GM21367 (cell line): Measurements from ENCODE around the gene TARBP2.
A peak's percentile ranks its signal among the peaks of the same experiment; 100 is the strongest.

ENCODE experiments used
- ATAC-seq: cut with Tn5 transposase; IDR thresholded peaks from one replicate; pipeline ENCODE4 v1.9.1; 2021; ENCODE audit not compliant: unreplicated experiment

The TARBP2 gene, protein sequence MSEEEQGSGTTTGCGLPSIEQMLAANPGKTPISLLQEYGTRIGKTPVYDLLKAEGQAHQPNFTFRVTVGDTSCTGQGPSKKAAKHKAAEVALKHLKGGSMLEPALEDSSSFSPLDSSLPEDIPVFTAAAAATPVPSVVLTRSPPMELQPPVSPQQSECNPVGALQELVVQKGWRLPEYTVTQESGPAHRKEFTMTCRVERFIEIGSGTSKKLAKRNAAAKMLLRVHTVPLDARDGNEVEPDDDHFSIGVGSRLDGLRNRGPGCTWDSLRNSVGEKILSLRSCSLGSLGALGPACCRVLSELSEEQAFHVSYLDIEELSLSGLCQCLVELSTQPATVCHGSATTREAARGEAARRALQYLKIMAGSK

DNA sequence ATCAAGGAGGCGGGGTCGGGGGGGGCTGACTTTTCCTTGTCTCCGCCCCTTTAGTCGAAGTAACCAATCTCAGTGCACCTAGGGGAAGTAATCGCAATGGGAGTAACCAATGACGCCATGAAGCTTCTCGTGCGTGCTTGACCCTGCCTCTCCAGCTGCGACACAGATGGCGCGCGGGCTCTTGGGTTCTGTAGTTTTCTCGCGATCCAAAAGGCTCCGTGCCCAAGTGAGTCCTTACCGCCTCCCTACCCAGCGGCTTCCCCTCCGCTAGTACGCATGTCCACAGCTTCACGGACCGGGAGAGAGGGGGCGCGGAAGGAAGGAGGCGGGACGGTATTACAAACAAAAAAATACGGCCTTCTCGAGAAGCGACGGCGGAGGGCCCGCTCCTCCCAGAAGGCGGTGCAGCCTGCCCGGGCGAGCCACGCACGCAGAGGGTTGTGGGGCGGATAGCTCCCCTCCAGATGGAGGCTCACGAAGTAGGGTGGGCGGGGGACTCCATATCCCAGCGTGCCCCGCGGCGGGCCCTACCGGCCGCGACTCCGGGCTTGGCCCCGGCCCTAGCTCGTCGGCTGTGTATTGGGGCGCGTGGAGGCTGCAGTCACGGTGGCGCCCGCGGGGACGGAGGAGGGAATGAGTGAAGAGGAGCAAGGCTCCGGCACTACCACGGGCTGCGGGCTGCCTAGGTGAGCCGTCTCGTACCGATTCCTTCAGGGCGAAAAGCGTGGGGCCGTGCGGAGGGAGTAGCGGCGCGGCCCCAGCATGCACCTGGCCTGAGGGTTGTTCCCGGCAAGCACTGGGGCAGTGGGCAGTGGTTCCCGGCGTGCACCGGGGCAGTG lies at the start of gene TARBP2:
TARBP2 (plus strand) TSS at position 508 of the 839 bp plus-strand sequence; CDS start at position 634, 126 bp downstream.
- ATAC-seq: peak; percentile 62

DNA sequence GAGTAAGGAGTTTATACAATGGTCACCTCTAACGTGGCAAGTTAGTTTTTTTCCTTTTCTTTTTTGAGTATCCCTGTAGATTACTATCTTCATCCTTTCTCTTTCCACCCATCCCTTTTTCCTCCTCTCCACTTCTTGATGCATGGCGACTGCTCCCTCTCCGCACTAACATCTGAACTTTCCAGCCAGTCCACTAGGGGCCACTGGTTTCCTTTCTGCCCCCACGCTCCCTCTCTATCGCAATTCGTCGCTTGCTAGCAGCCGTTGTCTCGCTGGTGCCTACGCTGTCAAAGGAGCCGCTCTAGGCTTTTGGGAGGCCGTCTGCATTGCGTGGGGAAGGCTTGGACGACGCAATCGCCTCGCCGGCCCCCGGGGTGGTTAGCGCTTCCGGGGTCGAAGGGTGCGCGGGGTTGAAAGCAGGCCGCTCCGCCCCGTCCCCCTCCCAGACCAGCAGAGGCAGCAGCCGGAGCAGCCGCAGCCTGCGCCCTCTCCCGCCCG lies 49.4 kb upstream of the TARBP2 start, which contains the start of gene PCBP2:
PCBP2 (plus strand) TSS at position 442 of the 498 bp plus-strand sequence. CDS start 2,699 bp downstream, outside the sequence.
- ATAC-seq: peak; percentile 93

DNA sequence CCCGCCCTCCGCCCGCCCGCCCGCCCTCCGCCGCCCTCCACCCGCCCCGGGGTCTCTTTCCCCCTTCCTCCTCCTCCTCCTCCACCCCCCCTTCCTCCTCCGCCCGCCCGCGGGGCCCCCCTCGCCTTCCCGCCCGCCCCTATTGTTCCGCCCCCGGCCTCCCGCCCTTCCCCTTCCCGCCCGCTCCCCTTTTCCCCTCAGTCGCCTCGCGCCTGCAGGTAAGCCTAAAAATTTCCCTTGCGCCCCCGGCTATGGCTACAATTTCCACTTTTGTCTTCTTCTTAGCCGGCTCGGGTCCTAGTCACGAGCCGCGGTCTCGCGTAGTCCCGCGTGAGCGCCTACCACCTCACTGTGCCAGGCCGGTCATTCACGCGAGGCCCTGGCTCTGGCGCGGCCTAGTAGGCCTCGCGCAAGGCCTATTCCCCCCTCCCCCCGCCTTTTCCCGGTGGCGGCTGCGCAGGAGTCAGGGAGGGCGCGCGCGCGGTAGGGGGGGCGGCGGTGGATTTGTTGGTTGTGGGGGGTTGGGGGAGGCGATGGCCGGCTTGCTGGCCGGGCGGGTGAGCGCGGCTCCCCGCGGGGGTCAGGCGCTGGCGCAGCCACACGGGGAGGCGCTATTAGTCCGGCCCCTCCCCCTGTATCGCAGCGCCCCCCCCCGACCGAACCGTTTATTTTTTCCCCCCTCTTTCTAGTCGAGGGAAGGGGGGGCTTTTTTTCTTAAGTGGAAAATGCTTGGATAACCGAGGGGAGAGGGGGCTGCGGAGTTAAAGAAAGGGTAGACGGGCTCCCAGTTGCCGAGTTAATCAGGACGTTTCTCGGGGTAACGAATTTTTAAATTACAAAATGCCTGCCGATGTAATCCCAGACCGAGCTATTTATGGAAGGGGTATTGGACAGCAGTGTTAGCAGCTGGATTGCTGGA lies 48.7 kb upstream of the TARBP2 start:
- no peak for ATAC-seq

DNA sequence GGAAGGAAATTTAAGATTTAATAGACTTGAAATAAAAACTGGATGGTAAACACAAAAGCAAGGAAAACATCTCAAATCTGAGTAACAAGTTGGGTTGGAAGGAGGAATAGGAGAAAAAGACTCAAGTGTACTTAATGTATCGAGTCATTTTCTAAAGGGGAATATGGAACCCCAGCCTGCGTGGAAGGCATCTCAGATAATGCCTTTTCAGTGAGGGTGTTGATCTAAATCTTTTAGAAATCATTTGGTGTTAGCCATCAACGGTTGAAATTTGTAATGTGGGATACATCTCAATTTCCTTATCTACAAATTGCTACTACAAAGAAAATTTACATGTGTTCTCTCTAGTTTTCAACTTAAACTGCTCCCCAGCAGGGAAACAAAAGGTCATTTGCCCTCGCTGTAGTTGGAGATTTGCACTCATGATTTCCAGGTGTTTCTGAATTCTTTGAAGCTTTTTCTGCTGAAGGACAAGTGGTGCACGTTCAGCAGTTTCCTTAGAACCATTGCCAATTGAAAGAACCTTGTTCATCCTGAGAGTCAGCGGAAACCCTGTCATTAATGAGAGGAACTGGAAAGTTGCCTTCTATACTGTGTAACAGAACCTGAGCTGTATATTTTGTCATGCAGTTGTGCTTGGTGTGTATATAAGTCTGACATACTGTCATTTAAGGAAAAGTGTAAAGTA lies 47.0 kb upstream of the TARBP2 start:
- ATAC-seq: no peak

DNA sequence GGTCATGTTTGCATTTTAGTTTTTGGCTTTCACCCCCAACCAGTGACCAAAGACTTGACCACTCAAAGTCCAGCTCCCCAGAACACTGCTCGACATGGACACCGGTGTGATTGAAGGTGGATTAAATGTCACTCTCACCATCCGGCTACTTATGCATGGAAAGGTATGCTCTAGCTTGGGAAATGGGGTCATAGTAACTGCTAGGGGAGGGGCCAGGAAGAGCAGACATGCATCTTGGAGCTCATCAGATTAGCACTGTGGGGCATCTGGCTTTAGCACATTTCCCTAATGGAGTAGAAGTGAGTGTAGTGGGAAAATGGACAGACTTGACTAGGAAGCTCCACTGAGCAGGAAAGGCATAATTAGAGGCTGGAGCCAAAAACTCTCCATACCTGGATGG lies 46.4 kb upstream of the TARBP2 start:
- no peak for ATAC-seq

DNA sequence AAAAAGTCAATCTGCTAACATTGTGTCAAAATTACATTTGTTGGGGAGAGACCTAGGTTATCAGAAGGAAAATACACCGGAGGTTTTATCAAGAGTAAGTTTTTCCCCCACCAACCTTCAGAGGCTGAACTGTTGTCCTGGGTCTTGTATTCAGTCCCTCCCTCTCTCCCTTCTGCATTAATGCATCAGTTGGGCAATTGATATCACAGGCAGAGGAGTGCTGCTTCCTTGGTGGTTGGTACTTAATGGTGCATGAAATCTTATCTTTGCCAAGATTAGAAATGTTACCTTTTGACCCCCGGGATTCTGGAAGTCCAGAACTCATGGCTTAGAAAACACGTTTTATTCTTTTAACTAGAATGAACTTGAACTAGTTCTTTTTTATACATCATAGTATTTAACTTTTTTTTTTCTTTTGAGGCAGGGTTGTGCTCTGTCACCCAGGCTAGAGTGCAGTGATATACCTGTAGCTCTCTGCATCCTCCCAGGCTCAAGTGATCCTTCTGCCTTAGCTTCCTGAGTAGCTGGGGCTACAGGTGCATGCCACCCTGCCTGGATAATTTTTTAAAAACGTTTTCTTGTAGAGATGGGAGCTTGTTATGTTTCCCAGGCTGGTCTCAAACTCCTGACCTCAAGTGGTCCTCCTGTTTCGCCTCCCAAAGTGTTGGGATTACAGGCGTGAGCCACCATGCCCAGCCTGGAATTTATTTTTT lies 44.3 kb upstream of the TARBP2 start:
- no peak for ATAC-seq

DNA sequence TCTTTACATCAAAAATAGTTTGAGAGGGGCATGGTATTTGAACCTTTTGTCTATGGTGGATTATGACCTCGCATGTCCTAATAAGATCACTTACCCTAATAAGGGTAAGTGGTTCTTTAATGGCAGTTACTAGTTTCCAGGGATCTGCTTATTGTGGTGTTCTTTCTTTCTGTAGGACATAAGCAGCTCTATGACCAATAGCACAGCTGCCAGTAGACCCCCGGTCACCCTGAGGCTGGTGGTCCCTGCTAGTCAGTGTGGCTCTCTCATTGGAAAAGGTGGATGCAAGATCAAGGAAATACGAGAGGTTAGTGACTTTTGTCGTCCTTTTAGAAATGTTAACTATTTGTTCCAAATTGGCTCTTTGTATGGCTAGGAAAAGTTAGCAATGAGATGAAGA lies 42.0 kb upstream of the TARBP2 start:
- no peak for ATAC-seq

DNA sequence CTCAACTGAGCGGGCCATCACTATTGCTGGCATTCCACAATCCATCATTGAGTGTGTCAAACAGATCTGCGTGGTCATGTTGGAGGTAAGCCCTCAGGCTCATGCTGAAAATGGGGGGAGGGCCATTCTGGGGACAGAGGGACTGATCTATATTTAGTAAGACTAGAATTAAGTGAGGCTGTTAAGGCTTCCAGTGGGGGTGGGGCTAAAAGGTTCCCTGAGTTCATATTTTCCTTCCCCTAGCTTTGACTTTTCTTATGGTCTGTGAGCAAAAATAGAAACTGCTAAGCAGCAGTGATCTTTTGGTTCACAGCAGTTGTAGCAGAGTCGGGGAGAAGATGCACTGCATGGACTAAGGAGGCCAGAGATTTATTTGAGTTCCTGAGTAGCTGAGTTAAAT lies 40.0 kb upstream of the TARBP2 start:
- no peak for ATAC-seq

DNA sequence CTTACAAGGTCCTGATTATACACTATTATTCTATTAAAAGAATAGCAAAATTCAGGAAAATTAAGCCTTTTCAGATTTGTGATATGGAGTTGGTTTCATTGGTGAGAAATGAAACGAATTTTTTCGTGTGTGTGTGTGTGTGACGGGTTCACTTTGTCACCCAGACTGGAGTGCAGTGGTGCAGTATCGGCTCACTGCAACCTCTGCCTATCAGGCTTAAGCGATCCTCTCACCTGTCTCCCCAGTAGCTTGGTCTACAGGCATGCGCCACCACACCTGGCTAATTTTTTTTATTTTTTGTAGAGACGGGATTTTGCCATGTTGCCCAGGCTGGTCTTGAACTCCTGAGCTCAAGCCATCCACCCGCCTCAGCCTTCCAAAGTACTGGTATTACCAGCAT lies 39.5 kb upstream of the TARBP2 start:
- ATAC-seq: no peak

DNA sequence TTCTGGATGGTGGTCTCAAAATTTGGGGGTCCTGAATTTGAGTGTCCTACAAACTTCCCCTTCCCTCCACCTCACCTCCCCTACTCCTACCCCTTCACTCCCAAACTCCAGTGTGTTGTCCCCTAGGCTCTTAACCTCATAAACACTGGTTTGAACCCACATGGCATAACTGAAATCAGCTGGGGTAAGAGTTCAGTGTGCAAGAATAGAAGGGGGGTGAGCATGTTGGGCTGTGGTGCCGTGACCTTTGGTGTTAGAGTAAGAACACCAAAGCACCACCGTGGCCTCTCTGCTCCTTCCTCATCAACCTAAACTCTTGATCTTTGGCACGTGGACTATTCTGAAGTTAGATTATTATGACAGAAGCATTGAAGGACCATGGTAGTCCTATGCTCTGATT lies 38.1 kb upstream of the TARBP2 start:
- ATAC-seq: no peak

DNA sequence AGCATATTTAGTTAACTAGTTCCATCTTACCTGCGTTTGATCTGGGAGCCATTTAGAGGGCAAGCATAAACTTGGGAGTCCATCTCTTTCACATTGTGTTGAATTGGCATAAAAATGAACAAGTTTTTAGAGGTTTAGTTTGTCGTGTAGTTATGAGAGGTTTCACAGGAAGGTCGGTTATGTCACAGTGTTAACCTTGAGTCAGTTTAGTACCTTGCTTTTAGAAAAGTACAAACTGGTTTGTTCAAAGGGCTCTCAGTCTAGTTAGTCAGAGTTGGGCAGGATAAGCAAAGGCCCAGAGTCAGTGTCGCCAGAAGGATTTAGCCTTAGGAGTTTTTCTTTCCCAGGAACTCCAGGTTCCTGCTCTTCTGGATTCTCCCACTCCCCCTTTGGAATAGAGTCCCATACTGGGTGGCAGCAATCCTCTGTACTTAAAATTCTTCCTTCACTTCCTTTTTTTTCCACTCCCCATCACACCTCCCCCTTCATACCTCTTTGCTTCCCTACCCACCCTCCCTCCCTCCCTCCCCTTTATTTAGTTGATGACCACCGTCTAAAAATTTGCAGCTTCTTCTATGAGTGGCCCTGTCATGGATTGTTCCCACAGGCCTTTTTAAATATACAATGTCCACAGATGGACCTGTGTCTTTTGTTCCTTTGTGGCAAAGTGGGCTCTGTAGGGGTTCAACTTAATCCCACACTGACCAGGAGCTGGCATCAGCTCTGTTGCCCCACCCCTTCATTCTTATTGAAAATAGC lies 37.1 kb upstream of the TARBP2 start:
- no peak for ATAC-seq

DNA sequence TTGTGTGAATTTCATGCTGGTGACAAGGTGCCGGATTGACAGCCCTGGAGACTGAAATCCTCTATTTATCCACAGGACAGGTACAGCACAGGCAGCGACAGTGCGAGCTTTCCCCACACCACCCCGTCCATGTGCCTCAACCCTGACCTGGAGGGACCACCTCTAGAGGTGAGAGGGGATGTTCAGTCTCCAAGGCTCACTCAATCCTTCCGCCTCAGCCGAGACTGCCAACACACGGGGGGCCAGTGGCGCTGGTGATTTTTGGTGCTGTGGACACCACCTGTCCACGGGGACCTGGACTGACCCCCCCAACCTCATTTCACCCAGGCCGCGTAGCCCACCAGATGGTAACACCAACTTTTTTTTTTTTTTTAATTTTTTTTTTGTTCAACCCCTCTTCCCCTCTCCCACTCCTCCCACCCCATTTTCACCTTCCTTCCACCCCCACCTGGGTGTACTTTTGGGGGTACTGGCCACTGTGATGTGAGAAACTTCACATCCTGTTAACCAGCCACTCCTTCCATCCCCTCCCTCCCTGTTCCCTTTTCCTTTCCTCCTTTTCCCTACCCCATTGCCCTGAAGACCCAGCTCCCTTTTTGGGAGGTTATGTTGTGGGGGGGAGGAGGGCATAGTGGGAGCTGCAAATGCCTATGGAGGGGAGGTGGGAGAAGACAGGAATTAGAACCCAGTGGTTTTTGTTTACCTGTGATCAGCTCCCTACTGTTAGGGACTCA lies 36.2 kb upstream of the TARBP2 start:
- no peak for ATAC-seq

DNA sequence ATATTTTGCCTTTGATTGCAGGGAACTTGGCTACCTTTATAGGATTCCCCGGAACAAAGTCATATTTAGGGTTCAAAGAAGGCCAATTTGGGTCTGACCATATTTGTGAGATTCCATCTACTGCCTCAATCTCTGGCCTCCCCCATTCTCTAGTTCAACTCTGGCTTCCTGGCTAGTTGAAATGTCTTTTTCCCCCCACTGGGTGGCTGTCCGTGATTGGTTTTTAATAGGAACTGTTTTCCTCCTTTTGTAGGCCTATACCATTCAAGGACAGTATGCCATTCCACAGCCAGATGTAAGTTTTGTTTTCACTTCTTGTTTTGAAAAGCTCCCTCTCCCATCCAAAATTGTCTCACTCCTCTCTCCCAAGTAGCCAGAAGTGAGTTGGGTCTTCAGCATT lies 35.4 kb upstream of the TARBP2 start:
- ATAC-seq: no peak

DNA sequence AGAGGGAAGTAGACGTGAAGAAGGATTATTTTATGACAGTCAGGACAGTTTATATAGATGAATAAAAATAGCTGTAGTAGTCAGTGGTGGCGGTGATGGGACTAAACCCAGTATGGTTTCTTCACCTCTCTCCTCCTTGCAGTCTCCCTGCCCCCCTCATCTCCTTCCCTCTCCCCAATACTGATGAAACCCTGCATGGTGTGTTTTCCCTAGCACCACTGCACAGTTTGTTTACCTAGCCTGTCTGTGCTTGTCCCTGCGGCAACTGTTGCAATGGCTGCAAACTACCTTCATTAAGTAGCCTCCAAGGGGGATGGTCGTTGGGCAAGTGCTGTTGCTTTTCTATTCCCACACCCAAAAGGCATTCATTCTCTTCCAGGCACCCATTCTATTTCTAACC lies 34.4 kb upstream of the TARBP2 start:
- no peak for ATAC-seq

DNA sequence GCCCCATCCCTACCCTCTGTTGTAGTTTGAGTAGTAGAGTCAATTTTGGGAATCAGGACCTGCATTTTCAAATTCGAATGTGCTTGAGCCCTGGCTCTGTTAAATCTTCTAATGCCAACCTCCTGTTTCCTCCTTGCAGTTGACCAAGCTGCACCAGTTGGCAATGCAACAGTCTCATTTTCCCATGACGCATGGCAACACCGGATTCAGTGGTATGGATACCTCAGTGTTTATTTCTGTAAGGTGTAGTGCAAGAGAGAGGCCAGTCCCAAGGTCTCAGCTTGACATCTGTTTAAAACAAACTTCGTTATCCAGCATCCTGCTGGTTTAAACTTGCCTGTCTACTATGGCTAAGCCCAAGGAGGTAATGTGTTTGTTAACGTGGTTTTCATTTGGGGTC lies 34.0 kb upstream of the TARBP2 start:
- ATAC-seq: no peak

DNA sequence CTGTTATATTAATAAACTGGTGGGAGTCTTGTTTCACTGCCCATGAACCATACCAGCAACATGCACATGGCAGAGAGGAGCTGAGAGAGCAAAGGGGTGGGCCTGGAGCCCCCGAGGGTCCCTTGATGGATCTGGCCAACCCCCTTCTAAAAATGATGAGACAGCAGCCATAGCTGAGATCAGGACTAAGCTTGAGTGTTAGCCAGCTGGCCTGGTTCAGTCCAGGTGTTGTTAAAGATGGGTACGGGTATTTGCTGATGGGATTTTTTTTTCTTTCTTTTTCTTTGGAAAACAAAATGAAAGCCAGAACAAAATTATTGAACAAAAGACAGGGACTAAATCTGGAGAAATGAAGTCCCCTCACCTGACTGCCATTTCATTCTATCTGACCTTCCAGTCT lies 33.2 kb upstream of the TARBP2 start:
- no peak for ATAC-seq

DNA sequence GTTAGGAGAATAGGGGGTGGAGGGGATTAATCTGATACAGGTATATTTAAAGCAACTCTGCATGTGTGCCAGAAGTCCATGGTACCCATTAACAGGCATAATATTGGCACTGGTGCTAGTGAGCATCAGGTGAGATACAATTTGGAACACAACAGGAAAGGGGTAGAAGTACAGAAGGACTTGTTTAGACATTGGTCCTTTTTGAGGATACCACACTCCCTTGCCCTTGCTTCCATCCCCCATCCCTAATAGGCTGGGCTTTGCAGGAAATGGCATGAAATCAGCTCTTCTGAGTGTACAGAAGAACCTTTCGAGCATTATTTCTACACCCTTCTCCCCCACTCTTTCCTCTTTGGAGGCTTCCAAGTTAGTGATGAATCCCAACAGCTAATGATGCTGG lies 32.8 kb upstream of the TARBP2 start:
- no peak for ATAC-seq

DNA sequence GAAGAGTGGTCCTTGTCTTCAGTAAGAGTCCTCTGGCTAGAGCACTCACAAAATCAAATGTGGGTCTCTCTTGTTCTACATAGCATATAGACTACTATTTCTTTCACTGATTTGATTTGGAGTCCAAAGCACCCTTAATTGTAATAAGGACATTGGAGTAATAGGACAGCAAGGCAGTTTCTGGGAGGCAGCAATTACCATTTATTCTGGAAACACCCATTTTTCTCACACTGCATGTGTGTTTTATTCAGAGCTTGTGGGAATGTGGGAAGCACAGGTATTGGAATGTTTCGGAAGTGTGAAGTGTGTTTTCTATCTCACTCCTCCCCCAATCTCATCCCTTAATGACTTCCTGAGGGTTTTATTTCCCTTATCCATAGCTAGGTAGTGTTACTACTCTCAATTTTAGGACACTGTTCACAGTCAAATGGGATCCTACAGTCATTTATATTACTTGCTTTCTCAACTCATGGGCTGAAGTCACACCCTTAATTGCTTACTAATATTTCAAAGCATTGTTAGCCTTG lies 29.0 kb upstream of the TARBP2 start:
- ATAC-seq: no peak
